Dermis blood vessel endothelial cell (primary cell): Measurements from ENCODE around the gene NAGK. TPM values are rescaled to one million over a fixed set of nuclear protein-coding genes. Genes with fewer than 3 reads are reported as not detected.
"Not testable (repeated sequence)": the region's sequence is repeated elsewhere in the genome, so short reads cannot be mapped to it uniquely, and the experiment has no call there.

ENCODE experiments used
- DNase-seq: peaks from one replicate; pipeline ENCODE4 v3.0.0; 2010
- total RNA-seq: library from RNA; depleted of rRNA; stranded (reverse); fragments of >200 nt; gene quantifications from 2 replicates; pipeline ENCODE4 v1.2.3, GENCODE V29; 2014

NAGK gene
- 46.5 and 61.1 TPM in 2 replicates for total RNA-seq

DNA sequence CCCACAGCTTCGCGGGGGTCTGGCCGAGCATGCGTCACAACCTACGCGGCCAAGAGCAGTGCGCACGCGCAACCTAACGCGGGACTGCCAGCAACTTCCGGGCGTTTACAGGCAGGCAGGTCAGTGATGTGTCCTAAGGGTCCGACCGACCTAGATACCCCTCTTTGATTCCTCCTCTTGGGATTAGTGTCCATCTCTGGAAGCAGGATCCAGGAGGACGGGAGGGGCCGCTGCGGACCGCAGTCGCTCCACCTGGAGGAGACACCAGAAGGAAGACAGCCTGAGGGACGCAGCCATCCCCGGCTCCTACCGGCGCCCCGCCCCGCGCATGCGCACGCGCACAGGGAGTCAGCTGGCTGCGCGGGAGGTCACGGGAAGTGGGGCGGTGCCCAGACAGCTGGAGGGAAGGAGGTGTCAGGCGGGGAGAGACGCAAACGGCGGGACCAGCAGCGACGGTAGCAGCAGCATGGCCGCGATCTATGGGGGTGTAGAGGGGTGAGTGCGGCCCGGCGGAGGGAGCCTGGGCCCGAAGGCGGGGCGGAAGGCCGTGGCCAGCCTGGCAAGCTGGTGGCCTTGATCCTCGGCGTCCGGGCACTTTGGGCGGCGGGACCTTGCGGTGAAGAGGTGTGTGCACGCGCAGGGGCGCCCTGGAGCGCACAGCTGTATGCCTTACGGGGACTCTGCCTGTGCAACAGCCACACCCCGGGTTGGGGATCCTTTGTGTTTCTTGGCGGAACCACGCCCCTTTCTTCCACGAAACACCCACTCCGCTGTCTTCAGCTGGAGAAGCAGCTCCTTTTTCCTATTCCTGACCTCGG lies at the start of gene NAGK:
NAGK (plus strand) TSS at position 431 of the 818 bp plus-strand sequence; CDS start at position 467, 36 bp downstream.
- DNase-seq = peak; percentile 96

- DNase-seq = not testable (repeated sequence)
Measured at GRCh38 chr2:71019989-71020388, 48.5 kb upstream of the NAGK start.

DNA sequence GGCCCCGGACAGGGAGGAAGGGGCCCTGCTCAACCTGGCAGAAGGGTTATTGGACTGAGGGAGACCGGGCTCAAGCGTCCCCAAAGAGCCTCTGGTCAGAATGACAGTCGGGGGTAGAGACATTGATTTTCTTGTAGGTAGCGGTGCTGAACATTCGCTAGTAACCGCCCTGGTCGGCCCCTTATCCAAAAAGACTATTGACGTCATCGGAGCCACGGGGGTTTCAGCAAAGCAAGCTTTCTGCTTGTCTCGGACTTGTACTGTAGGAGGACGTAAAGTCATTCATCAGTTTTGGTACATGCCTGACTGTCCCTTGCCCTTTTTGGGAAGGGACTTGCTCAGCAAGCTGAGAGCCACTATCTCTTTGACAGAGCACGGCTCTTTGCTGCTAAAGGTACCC lies 47.1 kb upstream of the NAGK start:
- DNase-seq = not testable (repeated sequence)

- DNase-seq = not testable (repeated sequence)
Measured at GRCh38 chr2:71023553-71024243, 44.8 kb upstream of the NAGK start.

DNA sequence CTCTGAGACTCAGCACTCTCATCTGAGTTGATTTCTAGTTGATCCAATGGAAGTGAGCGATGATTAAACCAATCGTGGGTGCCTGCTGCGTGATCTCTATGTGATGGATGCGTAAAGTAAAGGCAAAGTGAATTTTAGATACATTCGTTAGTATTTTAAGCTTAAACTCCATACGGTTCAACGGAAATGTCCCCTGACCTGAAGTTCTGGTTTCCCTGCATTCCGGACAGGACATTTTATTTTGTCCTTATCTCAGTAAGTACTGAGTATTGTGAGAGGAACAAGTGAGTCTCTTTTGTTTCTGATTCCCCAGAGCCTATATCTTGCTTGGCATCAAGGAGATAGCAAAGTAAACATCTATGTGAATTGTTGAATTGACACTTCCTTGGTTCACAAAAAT lies 32.2 kb upstream of the NAGK start:
- not testable (repeated sequence) for DNase-seq

GRCh38 chr2:71042287-71042686 lies 26.2 kb upstream of the NAGK start:
- no peak for DNase-seq

GRCh38 chr2:71043531-71044407 lies 24.7 kb upstream of the NAGK start:
- DNase-seq = no peak

DNA sequence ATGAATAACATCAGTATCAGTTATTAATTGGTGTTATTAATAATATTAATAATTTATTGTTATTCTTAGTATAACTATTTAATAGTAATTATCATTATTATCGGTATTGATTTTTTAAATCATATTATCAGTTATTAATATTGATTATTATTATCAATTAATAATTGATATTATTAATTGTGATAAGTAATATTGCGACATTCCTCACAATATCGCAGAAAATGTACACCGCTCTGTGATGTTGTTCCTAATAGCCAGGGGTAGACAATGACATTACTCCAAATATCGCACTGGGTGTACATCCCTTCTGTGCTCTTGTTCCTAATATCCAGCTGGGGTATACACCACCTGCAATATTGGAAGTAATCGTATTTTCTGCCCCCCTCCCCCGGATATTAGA lies 23.3 kb upstream of the NAGK start:
- DNase-seq = no peak

DNA sequence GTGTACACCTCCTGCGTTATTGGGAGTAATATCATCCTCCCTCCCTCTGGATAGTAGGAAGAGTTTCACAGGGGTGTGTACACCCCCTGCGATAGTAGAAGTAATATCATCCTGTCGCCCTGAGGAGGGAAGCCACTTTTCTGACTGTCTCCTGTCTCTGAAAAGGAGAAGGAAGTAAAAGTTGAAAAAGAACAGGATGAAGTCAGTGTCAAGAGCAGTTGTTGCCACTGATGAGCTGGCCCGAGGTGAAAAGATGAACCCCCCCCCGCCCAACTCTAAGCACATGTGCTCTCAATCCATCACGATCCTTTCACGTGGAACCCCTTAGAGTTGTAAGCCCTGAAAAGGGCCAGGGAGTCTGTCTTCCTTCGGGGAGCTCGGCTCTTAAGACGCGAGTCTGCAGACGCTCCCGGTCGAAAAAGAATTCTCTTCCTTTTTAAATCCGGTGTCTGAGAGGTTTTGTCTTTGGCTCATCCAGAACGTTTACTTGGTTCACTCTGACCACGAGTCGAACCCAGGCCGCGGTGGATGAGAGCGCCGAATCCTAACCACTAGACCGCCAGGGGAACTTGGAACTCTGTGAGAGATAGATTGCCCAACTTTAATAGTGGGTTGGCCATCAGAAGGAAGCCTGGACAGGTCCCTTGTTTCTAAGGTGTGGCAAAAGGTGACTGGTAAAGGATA lies 22.4 kb upstream of the NAGK start:
- no peak for DNase-seq

DNA sequence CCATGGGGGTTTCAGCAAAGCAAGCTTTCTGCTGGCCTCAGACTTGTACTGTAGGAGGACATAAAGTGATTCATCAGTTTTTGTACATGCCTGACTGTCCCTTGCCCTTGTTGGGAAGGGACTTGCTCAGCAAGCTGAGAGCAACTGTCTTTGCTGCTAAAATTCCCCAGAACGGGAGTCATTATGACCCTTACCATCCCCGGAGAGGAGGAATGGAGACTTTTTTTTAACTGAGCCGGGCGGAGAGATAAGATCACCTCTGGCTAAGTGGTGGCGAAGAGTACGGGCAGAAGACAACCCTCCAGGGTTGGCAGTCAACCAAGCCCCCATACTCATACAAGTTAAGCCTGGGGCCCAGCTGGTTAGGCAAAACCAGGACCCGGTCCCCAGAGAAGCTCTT lies 20.4 kb upstream of the NAGK start:
- DNase-seq = no peak

DNA sequence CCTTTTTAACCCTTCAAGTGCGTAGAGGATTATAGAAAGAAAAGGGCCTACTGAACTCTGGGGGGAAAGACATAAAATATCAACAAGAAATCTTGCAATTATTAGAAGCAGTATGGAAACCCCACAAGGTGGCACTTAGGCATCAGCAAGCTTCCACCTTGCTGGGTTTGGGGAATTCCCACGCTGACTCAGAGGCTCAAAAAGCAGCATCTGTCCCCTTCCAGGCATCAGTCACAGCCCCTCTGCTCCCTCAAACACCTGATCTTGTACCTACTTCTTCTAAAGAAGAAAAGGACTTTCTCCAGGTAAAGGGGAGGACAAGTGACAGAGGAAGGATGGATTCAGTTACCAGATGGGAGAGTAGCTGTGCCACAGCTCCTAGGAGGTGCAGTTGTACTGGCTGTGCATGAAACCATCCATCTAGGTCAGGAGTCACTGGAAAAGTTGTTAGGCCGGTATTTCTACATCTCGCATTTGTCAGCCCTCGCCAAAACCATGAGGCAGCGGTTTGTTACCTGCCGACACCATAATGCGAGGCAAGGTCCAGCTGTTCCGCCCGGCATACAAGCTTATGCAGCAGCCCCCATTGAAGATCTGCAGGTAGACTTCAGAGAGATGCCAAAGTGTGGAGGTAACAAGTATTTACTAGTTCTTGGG lies 18.6 kb upstream of the NAGK start:
- not testable (repeated sequence) for DNase-seq

DNA sequence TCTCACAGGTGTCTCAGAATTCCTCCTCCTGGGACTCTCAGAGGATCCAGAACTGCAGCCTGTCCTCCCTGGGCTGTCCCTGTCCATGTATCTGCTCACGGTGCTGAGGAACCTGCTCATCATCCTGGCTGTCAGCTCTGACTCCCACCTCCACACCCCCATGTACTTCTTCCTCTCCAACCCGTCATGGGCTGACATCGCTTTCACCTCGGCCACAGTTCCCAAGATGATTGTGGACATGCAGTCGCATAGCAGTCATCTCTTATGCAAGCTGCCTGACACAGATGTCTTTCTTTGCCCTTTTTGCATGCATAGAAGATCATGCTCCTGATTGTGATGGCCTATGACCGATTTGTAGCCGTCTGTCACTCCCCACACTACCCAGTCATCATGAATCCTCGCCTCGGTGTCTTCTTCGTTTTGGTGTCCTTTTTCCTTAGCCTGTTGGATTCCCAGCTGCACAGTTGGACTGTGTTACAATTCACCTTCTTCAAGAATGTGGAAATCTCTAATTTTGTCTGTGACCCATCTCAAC lies 13.2 kb upstream of the NAGK start:
- not testable (repeated sequence) for DNase-seq

DNA sequence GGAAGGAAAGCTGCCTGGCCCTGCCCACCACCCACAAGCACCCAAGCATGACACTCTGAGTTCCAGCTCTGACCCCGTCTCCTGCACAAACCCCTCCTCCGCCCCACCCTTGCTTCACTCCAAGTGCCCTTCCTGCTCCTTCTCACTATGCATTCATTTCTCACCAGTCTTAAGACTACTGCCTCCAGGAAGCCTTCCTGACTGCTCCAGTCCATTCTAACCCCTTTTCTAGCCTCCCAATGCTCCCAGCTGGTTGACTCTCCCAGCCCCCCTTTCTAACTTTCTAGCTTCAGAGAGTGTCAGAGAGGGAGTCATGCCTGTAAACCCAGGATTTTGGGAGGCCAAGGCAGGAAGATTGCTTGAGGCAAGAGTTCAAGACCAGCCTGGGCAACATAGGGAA lies 8.2 kb upstream of the NAGK start:
- no peak for DNase-seq

DNA sequence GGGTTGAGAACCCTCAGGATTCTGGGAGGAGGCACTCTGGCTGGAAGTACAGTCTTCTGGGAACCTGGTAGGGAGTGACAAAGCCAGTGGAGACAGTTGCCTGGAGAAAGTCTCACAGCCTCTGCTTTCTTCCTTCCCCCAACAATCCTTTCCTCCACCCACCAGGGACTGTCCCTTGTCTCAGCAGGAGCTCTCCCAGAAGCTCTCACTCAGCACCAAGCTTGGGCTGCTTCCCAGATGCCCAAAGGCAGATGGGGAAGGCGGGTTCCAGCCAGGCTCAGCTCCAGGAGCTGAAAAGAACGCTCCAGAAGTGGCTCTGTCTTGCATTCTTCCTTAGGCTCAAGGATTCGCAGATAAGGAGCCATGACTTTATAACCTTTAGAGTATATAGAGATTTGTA lies 7.6 kb upstream of the NAGK start:
- DNase-seq = no peak

- no peak for DNase-seq
Measured at GRCh38 chr2:71063216-71063615, 5.2 kb upstream of the NAGK start.

DNA sequence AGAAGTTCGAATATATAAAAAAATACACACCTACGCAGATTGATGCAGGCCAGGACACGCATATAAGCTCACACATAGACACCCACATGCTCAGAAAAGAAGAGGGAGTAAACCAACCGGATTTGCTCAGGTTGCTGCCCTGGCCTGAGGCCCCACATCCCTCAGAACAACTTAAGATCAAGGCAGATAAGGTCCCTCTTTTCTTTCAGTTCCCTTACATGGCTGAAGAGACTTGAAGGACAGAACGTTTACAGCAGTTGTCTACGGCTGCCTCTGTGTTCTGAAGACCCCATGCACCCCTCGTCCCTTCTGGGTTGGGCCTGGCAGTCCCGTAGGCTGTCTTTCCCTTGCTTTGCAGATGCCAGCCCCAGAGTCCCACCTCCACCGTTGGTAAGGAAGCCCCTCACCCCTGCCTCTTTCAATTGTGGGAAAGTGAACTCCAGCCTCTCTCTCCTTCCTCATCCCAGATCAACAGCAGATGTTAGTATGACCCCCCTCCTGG lies 4.3 kb upstream of the NAGK start:
- DNase-seq = no peak

DNA sequence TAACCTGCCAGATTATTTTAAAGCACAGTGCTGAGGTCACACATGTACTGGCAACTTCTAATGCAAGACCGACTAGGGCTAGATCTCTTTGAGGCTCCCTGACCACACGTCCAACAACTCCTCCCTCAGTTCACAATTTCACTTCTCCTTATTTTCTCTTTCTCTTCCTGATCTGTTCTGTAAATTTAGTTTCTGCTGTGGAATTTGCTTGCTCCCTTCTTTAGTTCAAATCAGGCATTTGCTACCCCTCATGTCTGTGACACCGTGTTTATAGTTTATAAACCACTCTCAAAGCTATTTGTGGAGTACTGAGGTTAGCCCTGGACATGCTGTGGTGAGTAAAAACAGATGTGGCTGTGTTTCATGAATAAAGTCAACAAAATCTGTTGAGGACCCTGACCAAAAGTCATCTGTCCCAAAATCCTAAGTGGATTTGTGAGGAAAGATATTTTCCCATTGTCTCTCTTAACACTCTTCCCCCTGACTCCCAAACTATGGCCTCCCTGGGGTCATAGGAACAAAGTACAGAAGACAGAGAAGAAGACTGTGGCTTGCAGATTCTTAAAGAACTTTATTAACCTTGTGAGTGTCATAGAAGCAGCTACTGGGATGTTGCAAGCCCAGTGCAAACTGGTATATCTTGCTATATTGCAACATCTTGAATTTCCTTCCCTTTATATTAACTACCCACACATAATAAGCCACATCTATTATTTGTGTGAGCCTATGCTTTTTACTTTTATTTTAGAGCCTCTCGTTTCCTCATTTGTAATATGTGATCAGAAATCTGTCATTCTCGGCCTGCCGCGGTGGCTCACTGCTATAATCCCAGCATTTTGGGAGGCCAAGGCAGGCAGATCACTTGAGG lies 3.5 kb upstream of the NAGK start:
- DNase-seq = no peak

- DNase-seq = no peak
Measured at GRCh38 chr2:71066856-71067255, 1.6 kb upstream of the NAGK start.

DNA sequence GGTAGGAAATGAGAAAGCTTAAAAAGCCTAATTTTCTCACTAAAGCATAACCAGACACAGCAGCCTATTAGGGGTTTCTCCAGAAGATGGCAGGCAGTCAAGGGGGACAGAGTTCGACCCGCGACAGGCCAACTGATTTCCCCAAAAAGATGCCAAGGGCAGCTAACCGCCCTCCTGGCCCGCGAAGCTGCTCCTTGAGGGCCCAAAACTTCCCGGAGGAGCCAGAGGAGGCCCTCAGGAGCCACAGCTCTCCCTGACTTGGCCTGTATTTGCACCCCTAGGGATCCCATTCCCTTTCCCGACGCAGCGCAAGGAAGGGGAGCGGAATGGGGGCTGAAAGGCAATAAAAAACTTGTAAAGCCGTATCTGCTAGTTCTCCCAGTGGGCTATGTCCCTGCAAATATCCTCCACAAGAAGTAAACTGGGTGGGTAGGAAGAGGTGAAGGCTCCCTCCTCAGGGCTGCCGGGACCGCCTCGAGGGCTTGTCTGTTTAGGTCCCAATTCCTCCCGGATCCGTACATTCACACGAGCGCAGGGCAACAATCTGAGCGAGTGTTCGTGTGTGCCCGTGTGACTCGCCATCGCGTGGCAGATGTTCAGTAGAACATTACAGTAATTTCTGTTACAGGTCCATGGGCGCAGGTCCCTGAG lies 756 bp upstream of the NAGK start:
- no peak for DNase-seq

GRCh38 chr2:71069376-71069775 lies 928 bp downstream of the NAGK start:
- DNase-seq = peak; percentile 29
